Activated CD4-positive, alpha-beta T cell treated with anti-CD3 and anti-CD28 coated beads, Interleukin-2, amount 50 U/mL, for 1 hour (primary cell): ENCODE measurements around the gene C1orf232.
A peak's percentile ranks its signal among the peaks of the same experiment; 100 is the strongest.

ENCODE experiments used
- DNase-seq: peaks from one replicate; pipeline ENCODE4 v3.0.0-alpha.2; 2020

C1orf232 gene

DNA sequence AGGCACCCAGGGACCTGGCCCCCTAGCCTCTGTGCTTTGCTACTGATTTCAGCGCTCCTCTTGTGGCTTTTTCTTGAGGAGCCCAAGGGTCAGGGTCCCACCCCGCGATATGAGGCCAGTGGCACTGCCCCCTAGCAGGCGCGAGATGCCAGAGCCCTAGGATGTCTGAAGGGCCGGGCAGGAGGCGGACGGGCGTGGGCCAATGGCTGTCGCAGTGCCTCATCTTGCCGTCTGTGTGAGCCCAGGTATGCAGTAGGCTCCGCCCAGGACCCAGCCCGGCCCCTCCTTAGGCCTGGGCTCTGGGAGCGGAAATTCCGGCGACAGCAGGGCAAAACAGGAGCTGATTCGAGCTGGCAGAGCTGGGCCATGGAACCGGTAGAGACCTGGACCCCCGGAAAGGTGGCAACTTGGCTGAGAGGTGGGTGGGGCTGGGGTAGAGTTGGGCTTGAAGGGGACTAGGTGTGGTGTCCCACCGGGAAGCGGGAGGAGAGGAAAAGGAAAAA is 8.5 kb upstream of the C1orf232 start, which contains the start of gene CNKSR1:
CNKSR1 (plus strand) TSS at position 310 of the 503 bp plus-strand sequence; CDS start at position 367, 57 bp downstream.
- no peak for DNase-seq

DNA sequence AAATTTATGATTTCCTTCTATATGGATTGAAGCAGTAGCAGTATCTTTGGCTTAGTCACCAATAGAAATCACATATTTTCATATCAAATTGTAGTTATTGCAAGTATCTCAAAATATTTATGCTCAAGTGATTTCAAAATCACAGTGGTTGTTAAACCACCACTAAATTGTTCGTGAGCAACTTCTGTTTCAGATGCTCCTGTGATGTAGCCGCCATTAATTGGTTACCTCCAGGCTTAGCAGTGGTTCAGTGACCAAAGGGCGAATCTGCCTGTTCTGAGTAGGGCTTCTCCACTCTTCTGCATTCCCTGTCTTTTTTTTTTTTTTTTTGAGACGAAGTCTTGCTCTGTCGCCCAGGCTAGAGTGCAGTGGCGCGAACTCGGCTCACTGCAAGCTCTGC is 6.6 kb upstream of the C1orf232 start:
- DNase-seq: no peak

DNA sequence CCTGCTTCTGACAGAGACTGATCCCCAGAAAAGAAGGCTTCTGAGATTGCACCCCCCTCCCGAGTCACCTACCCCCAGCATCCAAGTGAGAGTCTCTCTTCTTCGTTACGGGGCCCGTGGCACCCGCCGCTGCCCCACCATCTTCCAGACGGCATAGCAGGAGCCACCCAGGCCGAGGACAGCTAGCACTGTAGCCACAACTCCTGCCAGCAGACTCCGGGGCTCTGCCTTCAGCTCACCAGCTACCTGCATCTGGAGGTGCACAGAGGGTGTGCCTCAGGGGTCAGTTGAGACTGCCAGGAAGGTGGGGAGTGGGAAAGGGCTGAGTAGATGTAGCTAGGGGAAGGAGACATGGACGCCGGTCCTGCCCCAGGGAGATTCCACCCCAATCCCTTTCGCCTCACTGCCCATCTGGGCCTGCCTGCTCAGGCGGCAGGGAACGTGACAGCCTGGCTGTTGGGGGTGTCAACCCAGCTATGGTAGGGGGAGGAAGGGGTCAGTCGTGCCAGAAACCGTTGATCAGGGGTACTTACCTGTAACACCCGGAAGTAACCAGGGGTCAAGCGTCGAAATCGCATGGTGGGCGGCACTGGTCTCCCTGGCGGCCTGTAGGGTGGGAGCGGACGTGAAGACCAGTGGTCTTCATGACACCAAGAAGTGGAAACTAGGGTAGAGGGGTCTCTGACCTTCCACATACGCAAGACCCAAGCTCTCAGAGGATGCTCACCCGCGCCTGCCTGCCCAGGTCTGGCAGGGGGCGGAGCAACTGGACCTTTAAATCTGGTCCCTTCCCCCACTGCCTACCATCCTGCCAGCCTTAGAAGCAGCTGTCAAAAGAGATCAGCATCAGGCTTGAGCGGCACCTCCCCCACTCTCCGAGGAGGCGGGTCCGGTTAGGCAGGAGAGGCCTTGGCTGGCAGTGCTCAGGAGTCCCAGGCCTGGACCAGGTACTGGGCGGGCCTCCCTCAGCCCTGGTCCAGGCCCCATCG is 2.6 kb upstream of the C1orf232 start, which contains the start of gene ZNF593OS:
ZNF593OS (minus strand) TSS at position 749 of the 989 bp plus-strand sequence; CDS start at position 578, 171 bp downstream.
- no peak for DNase-seq

DNA sequence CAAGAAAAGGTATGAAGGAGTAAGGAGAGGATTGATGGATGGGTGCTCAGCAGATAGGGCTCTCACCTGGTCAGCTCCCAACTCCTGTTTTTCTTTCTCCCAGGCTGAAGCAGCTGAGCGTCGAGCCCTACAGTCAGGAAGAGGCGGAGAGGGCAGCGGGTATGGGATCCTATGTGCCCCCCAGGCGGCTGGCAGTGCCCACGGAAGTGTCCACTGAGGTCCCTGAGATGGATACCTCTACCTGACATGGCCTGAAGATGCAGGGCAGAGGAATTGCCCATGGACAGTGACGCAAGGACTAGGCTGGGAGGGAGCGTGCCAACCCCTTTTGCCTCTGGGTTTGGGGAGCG is 1.7 kb upstream of the C1orf232 start:
- no peak for DNase-seq

DNA sequence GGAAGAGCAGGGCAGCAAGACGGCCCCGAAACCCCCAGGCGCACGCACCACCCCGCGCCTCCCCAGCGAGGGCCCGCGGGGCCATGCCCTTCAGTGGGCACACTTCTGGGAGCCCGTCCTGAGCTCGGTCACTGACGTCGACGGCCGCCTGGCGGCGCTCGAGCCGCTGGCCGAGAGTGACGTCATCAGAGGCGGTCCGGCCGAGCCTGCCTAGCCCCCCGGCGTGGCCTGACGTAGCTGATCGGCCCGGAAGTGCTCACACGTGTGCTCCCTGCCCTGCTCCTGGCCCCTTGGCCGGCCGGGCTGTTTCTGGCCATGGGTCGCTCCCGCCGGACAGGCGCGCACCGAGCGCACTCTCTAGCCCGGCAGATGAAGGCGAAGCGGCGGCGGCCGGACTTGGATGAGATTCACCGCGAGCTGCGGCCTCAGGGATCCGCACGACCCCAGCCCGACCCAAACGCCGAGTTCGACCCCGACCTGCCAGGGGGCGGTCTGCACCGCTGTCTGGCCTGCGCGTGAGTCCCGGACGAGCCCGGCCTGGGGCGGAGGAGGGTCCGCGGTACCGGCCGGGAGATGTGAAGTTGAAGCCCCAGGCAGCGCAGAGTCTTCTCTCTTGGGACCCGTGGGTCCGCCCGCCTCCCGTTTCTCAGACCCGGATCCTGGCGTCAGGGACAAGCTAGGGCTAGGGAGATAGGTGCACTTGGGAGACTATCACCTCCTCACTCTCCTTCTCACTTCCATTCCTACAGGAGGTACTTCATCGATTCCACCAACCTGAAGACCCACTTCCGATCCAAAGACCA is 1.1 kb upstream of the C1orf232 start, which contains the start of gene ZNF593:
ZNF593 (plus strand) TSS at position 240 of the 803 bp plus-strand sequence; CDS start at position 316, 76 bp downstream.
- DNase-seq: peak; percentile 76

DNA sequence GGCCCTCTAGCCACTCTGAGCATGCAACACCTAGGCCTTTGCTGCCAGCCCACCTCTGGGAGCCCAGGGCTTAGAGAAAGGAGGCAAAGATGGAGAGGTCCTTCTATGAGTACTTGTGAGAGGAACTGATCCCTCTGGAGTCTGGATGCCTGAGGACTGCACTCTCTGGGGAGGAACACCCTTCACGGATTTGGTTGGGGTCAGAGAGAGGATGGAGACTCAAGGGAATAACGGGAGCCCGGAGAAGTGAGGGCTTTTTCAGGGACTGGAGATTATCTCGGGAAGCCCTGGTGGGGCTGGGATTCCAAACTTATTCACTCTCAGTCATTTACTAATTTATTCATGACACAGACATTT is 413 bp upstream of the C1orf232 start:
- DNase-seq: no peak

DNA sequence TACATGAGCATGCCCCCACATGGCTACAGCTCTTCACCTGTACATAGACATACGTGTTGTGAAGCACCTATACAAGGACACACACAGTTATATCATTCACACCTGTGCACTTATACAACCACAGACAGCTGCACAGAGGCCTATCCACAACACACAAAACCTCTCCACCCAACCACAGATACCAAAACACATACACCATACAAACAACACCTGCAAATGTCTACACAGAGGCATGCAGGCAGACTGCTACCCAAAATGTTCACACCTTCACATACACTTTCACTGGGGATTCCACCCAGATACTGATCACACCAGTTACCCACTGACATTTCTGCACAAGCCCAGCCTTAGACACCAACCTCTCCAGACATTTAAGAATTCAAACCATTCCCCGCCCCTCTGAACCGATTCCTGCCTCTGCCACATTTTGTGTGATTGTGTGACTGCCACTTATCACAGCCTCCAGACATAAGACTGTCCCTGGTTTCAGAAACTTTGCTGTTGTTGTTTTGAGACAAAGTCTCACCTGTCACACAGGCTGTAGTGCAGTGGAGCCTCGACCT is 2.0 kb downstream of the C1orf232 start:
- DNase-seq: no peak

DNA sequence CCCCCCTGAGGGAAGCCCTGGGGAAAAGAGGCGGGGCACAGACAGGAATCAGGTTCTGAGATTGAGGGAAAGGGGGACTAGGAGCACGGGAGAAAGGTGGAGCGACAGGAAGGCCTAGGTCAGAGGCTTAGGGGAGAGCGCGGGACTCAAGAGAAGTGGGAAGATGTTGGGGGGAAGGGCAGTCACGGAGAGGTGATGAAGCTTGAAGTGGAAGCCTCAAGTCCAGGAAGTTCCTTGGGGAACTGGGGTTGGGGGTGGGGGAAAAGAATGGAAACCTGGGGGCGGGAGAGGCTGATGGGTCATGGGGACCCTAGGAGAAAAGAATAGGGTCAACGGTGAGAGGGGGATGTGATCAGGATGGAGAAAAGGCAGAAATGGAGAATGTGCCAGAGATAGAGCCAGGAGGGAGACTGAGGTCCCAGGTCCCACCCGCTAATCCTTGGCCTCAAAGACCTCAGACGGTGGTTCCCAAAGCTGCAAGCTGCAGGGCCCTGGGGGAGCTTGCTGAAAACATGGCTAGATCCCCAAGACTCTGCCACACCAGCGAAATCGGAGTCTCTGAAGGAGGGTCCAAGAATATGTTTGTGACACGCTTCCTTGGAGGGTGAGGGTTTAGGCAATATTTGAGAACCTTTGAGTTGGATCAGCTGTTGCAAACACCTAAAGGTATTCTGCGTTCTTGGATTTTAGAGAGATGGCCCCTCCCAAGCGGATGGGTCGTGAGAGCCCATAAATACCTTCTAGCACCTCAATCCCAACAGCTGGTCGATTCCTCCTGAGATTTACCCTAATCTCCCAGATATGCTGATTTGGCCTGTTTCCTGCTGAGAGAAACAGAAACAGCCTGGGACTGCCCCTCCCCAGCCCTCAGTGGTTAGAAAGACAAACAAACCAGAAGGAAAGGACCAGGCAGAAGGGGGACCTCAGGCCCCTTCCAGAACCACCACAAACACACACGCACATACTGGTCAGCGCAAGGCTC is 3.6 kb downstream of the C1orf232 start:
- DNase-seq: no peak

DNA sequence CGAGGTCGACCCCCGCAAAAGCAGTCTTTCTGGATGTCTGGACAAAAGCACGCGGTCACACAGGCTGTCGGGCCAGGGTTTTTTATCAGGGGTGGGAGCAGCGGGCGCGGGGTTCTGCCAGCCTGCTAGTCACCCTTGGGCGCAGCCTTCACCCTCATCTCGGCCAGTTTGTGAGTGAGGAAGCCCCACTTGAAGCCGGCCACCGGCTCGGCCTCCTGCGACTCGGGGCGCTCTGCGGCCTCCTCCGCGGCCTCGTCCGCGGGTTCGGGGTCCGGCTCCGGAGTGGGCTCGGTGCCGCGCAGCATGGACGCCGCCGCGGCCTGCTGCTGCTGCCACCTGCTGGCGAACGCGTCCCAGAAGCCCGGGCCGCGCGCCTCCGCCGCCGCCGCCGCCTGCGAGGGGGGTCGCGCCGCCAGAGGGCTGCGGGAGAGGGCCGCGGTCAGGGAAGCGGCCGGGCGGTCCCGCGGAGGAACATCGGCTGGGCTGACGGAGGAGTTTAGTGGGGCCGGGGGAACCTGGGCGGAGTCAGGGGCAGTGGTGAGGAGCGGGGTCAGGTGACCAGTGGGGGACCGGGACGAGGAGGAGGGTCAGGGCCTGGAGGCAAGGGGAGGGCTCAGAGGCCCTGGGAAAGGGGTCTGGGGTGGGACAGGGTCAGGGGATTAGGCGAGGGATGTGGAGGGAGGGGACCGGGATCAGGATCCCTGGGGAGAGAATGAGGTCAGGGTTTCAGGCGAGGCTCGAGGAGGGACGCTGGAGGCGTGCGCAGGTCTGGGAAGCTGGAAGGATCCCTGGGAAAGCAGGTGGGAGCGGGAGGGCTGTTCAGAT is 4.5 kb downstream of the C1orf232 start:
- peak; percentile 50 for DNase-seq

DNA sequence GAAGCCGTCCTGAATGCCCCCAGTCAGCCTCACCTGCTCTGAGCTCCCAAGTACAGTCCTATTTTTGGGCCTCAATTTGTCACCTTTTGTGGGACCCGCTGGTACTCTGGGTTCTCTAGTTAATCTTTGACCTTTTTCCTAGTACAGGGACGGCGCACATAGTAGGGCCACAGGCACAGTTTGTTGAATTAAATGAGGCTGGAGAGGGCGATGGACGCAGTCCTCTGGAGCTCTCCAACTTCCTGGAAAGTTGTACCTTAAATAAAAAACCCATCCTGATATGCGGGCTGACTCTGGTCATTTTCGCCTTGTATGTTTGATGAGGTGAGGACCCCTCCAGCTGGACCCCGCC is 5.1 kb downstream of the C1orf232 start:
- DNase-seq: no peak

DNA sequence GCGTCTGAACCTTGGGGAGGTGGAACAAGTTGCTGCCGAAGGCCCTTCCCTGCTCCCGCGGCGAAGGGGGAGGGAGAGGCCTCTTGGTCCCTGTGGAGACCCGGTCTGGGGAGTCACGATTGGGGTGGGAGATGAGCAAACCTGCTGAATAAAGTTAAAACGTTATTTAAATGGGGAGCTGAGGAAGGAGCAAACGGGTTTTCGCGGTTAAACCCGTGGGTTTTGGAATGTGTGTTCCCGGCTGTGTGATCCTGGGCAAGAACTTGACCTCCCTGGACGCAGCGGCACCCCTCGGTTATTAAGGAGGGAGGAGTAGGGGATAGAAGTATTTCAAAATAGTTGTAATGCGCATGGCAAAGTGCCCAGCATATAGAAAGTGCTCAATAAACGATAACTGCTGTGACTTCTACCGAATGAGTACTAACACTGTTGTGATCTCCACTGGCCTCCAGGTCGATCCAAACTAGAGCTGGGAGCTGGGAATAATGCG is 6.5 kb downstream of the C1orf232 start:
- no peak for DNase-seq

DNA sequence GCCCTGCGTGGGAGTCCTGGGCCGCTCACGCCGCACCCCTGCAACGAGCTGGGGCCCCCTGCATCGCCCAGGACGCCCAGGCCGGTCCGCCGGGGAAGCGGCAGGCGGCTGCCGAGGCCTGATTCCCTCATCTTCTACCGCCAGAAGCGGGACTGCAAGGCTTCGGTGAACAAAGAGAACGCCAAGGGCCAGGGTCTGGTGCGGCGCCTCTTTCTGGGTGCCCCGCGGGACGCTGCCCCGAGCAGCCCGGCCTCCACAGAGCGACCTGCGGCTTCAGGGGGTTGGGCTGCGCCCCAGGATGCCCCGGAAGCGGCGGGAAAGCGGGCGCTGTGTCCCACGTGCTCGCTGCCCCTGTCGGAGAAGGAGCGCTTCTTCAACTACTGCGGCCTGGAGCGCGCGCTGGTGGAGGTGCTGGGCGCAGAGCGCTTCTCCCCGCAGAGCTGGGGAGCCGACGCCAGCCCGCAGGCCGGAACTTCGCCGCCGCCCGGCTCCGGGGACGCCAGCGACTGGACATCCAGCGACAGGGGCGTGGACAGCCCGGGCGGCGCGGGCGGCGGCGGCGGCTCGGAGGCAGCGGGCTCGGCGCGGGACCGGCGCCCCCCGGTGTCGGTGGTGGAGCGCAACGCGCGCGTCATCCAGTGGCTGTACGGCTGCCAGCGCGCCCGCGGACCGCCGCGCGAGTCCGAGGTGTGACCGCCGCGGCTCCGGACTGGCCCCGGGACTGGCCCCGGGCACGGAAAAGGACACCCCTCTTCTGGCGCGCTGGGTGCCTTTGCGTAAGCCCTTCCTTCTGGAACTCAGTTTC is 7.1 kb downstream of the C1orf232 start:
- DNase-seq: peak; percentile 27

DNA sequence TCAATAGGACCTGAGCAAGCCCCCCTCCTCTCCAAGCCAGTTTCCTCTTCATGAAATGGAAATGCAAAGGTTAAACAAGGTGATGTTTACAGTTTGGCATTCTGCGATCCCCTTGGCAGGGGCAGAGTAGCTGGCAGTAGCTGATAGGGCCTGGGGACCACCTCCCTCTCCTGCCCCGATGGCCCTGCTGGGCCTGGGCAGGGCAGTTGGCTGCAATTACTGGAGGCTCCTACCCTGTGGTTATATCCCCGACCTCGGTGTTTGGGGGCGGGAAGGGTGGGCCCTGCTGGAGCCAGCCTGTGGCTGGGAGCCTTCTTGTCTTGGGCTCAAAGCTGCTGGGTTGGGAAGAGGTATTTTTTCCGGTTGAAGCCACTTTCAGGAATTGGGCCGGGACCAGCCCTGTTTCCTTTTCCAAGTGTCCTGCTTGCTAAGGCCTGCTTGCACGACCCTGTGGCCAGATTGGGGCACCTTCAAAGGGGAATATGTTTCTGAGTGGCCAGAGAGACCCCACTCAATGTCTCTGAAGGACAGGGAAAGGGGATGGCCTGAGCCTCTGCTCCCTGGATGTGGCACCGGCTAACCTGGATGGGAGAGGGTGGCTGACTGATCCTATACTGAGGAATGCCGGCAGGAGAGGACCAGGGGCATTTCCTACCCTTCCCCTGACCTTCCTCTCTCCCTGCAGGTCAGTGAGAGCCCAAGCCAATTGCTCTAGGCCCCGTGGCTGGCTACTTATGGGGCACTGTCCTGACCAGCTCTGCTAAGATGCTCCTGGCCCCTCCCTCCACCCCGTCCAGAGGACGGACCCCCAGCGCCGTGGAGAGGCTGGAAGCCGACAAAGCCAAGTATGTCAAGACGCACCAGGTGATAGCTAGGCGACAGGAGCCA is 8.0 kb downstream of the C1orf232 start:
- DNase-seq: no peak

DNA sequence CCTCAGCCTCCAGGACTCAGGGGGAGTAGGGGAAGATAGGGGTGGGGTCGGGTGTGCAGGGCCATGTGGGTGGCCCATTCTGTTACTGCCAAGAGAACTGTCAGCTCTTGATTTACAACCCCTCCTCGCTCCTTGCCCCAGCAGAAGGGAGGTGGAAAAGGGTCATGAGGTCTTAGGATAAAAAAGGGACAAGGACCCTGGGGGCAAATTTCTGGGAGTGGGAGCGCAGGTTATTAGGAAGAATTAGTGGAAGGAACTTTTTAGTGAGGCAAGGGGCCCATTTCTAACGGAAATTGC is 9.1 kb downstream of the C1orf232 start:
- no peak for DNase-seq

DNA sequence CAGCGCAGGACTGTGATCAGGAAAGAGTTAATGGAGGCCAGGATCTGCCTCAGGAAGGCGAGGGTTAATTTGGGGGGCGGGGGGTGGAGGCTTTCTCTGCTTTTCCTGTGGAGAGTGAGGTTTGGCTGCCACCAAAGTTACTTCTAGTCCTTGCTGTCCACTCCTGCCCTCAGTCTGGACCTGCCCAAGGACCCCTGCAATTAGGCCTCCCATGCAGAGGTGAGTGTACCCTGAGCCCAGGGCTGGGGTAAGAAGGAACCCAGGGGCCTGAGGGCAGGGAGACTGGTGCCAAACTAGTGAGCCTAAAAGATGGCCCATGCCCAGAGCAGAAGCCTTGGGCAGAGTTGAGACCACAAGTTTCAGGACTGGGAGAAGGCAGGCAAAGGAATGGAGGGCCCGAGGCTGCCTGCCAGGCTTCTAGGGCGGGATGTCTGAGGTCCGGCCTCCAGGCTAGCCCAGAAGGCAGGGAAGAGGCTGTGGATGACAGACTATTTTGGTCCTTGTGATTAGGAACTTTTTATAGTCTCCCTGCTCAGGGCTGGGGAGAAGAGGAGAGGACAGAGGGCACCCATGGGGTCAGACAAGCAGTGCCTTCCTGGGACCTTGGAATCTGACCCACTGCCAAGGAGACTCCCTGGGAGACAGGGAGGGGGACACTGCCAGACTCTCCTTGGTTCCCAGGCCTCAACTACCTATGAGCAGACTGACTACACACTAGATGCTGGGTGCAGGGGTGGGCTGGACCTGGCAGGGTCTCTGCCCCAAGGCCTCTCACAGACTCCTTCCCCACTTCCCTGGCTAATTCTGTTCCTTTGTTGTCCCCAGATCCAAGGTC is 9.6 kb downstream of the C1orf232 start, which contains the start of gene FAM110D:
FAM110D (plus strand) TSS at position 172 of the 835 bp plus-strand sequence. CDS start 2,213 bp downstream, outside the sequence.
- no peak for DNase-seq

DNA sequence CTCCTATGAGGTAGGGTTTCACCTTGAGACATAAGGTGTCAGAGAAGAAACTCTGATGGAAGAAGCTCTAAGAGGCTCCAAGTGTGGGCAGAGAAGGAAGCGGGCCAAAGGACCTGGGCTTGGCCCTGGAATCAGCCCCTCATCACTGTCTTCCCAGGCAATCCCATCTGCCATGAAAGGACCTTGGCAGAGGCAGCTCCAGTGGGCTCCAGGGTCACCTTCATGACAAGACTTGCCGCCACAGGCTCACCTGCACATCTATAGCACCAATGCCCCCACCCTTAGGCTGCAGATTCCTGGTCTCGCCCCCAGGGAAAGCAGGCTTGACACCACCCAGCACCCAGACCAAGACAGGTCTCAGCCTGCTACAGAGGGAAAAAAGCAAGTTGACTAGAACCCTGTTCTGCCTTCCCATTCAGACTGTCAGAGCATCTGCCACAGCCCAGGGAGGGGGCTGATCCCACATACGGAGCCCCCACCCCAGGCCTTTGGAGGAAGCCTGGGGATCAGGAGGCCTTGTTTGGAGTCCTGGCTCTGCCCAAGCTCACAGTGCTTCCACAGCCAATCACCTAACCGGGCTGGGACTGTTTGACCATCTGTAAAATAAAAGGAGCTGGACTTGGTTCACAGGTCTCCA is 10.4 kb downstream of the C1orf232 start:
- DNase-seq: no peak

DNA sequence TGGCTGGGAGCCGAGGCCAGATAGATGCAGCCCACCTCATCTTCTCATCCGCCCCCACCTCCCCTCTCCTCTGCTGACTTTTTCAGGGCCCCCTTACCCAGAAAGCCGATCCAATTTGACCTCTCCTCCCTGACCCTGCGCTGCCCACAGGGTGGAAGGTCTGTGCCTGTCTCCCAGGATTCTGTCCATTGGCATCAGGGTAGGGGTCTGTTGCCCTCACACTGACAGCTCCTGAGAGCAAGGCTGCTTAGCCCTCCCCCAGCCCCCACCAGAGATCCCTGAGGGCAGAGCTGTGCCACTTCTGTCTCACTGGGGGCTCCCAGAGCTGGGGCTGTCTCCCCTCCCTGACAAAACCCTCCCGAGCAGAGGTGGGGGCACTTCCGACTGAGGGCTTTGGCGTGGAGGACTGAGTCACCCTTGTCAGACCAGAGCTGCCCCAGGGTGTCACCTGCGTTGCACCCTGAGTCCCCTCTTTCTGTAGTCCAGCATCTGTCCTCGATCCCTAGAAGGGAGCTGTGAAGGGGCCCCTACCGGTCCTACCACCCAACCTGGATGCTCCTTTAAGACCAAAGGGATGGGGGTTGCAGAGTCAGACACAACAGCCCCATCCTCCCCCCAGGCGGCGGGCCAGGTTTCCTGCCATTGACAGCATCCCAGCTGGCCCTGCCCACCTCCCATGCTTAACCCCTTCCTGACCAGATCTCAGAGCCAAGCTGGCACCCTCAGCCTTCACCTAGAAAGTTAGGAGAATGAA is 12.3 kb downstream of the C1orf232 start:
- DNase-seq: no peak
